ENCODE results near the gene PFKFB4.

DNA sequence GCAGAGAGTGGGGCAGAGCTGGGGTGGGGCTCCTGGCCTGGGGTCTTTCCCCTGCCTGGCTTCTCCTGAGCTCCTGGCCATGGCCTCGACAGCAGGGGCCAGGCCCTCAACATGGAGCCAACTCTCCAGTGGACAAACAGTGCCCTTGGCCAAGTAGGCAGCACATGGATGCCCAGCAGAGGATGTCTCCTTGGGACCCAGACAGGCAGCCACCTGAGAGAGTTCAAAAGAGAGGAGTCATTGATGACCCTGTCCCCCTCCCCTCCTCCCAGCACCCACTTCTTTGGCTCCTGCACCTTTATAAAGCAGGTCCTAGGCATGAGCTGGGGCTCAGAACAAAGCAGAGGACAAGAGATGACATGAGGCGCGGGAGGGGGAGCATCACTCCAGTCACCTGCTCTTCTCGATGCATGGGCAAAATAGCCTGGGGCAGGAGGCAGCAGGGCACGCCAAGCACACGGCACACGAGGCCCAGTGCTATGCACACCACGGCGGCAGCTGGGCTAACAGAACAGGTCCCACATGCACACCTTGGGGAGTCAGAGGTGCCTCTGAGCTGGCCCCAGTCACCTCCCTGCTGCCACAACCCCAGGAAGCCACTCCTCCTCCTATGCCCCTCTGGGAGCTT is 80.1 kb downstream of the PFKFB4 start:
- no peak for TF ChIP-seq REST (IDR thresholded peaks at IDR 0.05; ENCODE audit: insufficient replicate concordance, low read depth)
- TF ChIP-seq POLR2AphosphoS5 (IDR thresholded peaks at IDR 0.05; ENCODE audit: low read depth), result no peak
- TF ChIP-seq, protein P1, sequence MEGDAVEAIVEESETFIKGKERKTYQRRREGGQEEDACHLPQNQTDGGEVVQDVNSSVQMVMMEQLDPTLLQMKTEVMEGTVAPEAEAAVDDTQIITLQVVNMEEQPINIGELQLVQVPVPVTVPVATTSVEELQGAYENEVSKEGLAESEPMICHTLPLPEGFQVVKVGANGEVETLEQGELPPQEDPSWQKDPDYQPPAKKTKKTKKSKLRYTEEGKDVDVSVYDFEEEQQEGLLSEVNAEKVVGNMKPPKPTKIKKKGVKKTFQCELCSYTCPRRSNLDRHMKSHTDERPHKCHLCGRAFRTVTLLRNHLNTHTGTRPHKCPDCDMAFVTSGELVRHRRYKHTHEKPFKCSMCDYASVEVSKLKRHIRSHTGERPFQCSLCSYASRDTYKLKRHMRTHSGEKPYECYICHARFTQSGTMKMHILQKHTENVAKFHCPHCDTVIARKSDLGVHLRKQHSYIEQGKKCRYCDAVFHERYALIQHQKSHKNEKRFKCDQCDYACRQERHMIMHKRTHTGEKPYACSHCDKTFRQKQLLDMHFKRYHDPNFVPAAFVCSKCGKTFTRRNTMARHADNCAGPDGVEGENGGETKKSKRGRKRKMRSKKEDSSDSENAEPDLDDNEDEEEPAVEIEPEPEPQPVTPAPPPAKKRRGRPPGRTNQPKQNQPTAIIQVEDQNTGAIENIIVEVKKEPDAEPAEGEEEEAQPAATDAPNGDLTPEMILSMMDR (IDR thresholded peaks at IDR 0.05; ENCODE audit: insufficient read depth, low read length), result no peak
- no peak for TF ChIP-seq GABPA (IDR thresholded peaks at IDR 0.05; ENCODE audit: low read depth)
